H1 (cell line): ENCODE measurements around the gene GULP1. TPM values are rescaled to one million over a fixed set of nuclear protein-coding genes. Genes with fewer than 3 reads are reported as not detected.

Experiments used
- CTCF ChIP-seq, 3 experiments: IDR thresholded peaks; 1 replicate in 2 of 3; 2 replicates in 1 of 3; pipeline versions ENCODE4 v1.5.1 to v1.6.1; 2011; ENCODE audit warnings: low read length in 3 of 3, mild to moderate bottlenecking in 3 of 3, inconsistent platforms in 2 of 3, low read depth in 1 of 3, moderate library complexity in 1 of 3; ENCODE audit not compliant: insufficient read depth in 1 of 3; ENCODE audit errors: control extremely low read depth in 1 of 3
- KDM5A ChIP-seq: fragments of 200-600 bp; IDR thresholded peaks from 2 replicates; pipeline ENCODE4 v1.7.1; 2012; ENCODE audit warnings: mild to moderate bottlenecking, low read length, inconsistent platforms, mixed read lengths
- YY1 ChIP-seq: IDR thresholded peaks from 2 replicates; pipeline ENCODE4 v1.6.1; 2011; ENCODE audit warnings: low read depth, mild to moderate bottlenecking, low read length
- ZNF274 ChIP-seq: IDR thresholded peaks from 2 replicates; pipeline ENCODE4 v1.7.0; 2012; ENCODE audit warnings: low read length, borderline replicate concordance; ENCODE audit errors: extremely low read depth
- polyA plus RNA-seq, 7 experiments: library from polyadenylated mRNA; depleted of rRNA in 3 of 7; stranded (reverse) in 5 of 7; unstranded in 2 of 7; fragments of >200 nt in 5 of 7; fragments of 200-250 nt in 2 of 7; gene quantifications; 1 replicate in 5 of 7; 2 replicates in 1 of 7; 4 replicates in 1 of 7; pipeline versions ENCODE4 v1.2.1 to v1.2.3, GENCODE V29; 2011 to 2013; ENCODE audit warnings: missing spikeins in 2 of 7, mixed read lengths in 2 of 7
- total RNA-seq: library from RNA; stranded (reverse); fragmentation: NEBNext Ultra II Directional; extraction: Animal tissue kit (Norgen Biotek cat#: 25700); gene quantifications from 2 replicates; pipeline ENCODE4 v1.2.1, GENCODE V29; 2021
- TF ChIP-seq, protein P1 (sequence below): IDR thresholded peaks from 2 replicates; pipeline ENCODE4 v1.6.1; 2012; ENCODE audit warnings: inconsistent platforms
- TF ChIP-seq, protein P2 (sequence below): IDR thresholded peaks from 2 replicates; pipeline ENCODE4 v1.6.1; 2011; ENCODE audit warnings: low read depth, mild to moderate bottlenecking, low read length; ENCODE audit not compliant: insufficient read depth

Gene GULP1
- total and polyA plus RNA-seq, 2 of the 8 experiments (the other 6 are each of a cell fraction or from before 2014, with no cell fraction given): 69.7 to 139 TPM

DNA sequence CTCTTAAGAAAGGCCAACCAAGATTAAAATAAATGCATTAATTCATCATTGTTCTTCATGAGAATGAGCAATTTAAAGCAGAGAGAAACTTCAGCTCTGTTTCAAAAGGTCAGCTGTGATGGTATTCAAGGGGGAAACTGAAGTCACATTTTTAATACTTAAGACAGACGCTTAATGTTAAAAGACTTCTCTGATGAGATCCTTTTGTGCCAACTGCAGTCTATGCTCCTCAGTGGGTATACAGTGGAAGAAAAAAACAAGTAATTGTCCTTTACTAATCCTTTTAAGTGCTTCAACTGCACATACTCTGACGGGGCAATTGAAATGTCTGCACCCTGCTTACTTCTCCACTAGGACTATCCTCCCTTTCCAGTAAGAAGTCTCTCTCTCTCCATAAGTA is 309.7 kb downstream of the GULP1 start (continued):
- TF ChIP-seq CTCF (IDR thresholded peaks at IDR 0.05; ENCODE audit: control extremely low read depth in 1 of 3, insufficient read depth in 1 of 3, low read depth in 1 of 3, low read length in 3 of 3) (no peak), KDM5A (no peak), YY1 (no peak), ZNF274 (no peak)
- TF ChIP-seq, protein P1, sequence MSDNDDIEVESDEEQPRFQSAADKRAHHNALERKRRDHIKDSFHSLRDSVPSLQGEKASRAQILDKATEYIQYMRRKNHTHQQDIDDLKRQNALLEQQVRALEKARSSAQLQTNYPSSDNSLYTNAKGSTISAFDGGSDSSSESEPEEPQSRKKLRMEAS: no peak
- TF ChIP-seq, protein P2, sequence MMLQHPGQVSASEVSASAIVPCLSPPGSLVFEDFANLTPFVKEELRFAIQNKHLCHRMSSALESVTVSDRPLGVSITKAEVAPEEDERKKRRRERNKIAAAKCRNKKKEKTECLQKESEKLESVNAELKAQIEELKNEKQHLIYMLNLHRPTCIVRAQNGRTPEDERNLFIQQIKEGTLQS: no peak
